ENCODE results near the gene MYCBPAP.

GRCh38 chr17:50459756-50460155 is 48.5 kb upstream of the MYCBPAP start:
- TF ChIP-seq CTCF (IDR thresholded peaks at IDR 0.05) (no peak), POLR2A (IDR thresholded peaks at IDR 0.05) (no peak)

Data from lower leg skin (tissue), 3 donors.